CD4-positive, alpha-beta T cell treated with Interleukin-15 for 4 hours (primary cell): ENCODE results near the gene ATXN10.
"Not testable (repeated sequence)": the region's sequence is repeated elsewhere in the genome, so short reads cannot be mapped to it uniquely, and the experiment has no call there.

Experiments
- DNase-seq: peaks from one replicate; pipeline ENCODE4 v3.0.0-alpha.2; 2020; ENCODE audit warnings: low spot score

Gene ATXN10

GRCh38 chr22:45642986-45643385 lies 28.6 kb upstream of the ATXN10 start:
- DNase-seq = no peak

- DNase-seq = no peak
These were observed 26.9 kb upstream of the ATXN10 start for GRCh38 chr22:45644714-45645113.

GRCh38 chr22:45645150-45645525 lies 26.5 kb upstream of the ATXN10 start:
- DNase-seq = no peak

- peak; percentile 73 for DNase-seq
These were observed 25.9 kb upstream of the ATXN10 start for GRCh38 chr22:45645526-45646414.

- no peak for DNase-seq
These were observed 24.0 kb upstream of the ATXN10 start for GRCh38 chr22:45647532-45648225.

- no peak for DNase-seq
These were observed 23.1 kb upstream of the ATXN10 start for GRCh38 chr22:45648301-45649117.

GRCh38 chr22:45649809-45650208 lies 21.8 kb upstream of the ATXN10 start:
- no peak for DNase-seq

- no peak for DNase-seq
These were observed 20.9 kb upstream of the ATXN10 start for GRCh38 chr22:45650721-45651120.

GRCh38 chr22:45651931-45652528 lies 19.6 kb upstream of the ATXN10 start:
- DNase-seq = no peak

GRCh38 chr22:45656577-45656976 lies 15.1 kb upstream of the ATXN10 start:
- no peak for DNase-seq

GRCh38 chr22:45657701-45658100 lies 13.9 kb upstream of the ATXN10 start:
- DNase-seq = no peak

GRCh38 chr22:45664136-45664646 lies 7.4 kb upstream of the ATXN10 start:
- no peak for DNase-seq

- DNase-seq = no peak
These were observed 4.1 kb upstream of the ATXN10 start for GRCh38 chr22:45667486-45667885.

- DNase-seq = not testable (repeated sequence)
These were observed 1.3 kb upstream of the ATXN10 start for GRCh38 chr22:45670363-45670762.

- DNase-seq = no peak
These were observed 452 bp upstream of the ATXN10 start for GRCh38 chr22:45670981-45671782.

GRCh38 chr22:45672564-45673481 lies 1.2 kb downstream of the ATXN10 start:
- no peak for DNase-seq

- DNase-seq = no peak
These were observed 2.0 kb downstream of the ATXN10 start for GRCh38 chr22:45673482-45674175.

GRCh38 chr22:45676024-45676423 lies 4.4 kb downstream of the ATXN10 start:
- no peak for DNase-seq

- DNase-seq = no peak
These were observed 5.4 kb downstream of the ATXN10 start for GRCh38 chr22:45677063-45677462.
